Duodenal mucosa (tissue), 2 donors: ENCODE results near the gene PZP.
"Not testable (repeated sequence)": the region's sequence is repeated elsewhere in the genome, so short reads cannot be mapped to it uniquely, and the experiment has no call there.

Experiments used
- H3K27ac ChIP-seq: one replicate; pipeline ENCODE4 v1.7.0; 2013; ENCODE audit warnings: low read depth, low read length
- H3K27me3 ChIP-seq, 2 donors: one replicate each; pipeline ENCODE4 v1.7.0; 2013; ENCODE audit warnings: low read length in 2 of 2, control low read depth in 1 of 2; ENCODE audit not compliant: insufficient read depth in 2 of 2, control insufficient read depth in 1 of 2
- H3K36me3 ChIP-seq, 2 donors: one replicate each; pipeline ENCODE4 v1.7.0; 2013; ENCODE audit warnings: low read length in 2 of 2, control low read depth in 1 of 2; ENCODE audit not compliant: insufficient read depth in 2 of 2, control insufficient read depth in 1 of 2
- H3K4me1 ChIP-seq, 2 donors: one replicate each; pipeline ENCODE4 v1.7.0; 2013; ENCODE audit warnings: low read length in 2 of 2, control low read depth in 1 of 2; ENCODE audit not compliant: insufficient read depth in 2 of 2, control insufficient read depth in 1 of 2
- H3K4me3 ChIP-seq, 2 donors: one replicate each; pipeline ENCODE4 v1.7.0; 2013; ENCODE audit warnings: low read length in 2 of 2, low read depth in 1 of 2
- H3K9ac ChIP-seq, 2 donors: one replicate each; pipeline ENCODE4 v1.7.0; 2013; ENCODE audit warnings: low read length in 2 of 2, low read depth in 1 of 2
- H3K9me3 ChIP-seq, 2 donors: one replicate each; pipeline ENCODE4 v1.7.0; 2013; ENCODE audit warnings: low read length in 2 of 2, control low read depth in 1 of 2; ENCODE audit not compliant: control insufficient read depth in 1 of 2

PZP gene

DNA sequence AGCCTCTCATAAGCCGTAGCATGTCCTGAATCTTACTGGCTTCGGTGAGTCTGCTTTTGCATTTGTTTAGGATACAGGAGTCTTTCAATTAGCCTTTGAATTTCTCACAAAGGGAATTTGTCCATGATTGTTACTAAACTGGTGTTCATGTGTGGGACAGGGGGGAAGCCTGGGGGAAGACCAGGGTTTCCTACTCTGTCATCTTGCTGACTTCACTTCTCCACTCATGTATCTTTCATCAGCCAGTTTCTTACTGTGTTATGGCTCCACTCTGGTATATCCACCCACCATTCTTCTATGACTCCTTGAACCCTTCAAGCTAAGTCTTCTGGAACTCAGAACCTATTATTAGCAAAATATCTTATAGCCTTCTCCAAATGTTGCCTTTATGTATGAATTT lies 60.7 kb downstream of the PZP start:
- H3K4me1 ChIP-seq = no peaks in the 10 kb centered on the region
- H3K4me3 ChIP-seq = no peak overlapping the region
- H3K27ac ChIP-seq = no peak overlapping the region
- no peaks in the 10 kb centered on the region for H3K36me3 ChIP-seq
- no peaks in the 10 kb centered on the region for H3K27me3 ChIP-seq
- no peak overlapping the region for H3K9ac ChIP-seq
- H3K9me3 ChIP-seq = no peaks in the 10 kb centered on the region

DNA sequence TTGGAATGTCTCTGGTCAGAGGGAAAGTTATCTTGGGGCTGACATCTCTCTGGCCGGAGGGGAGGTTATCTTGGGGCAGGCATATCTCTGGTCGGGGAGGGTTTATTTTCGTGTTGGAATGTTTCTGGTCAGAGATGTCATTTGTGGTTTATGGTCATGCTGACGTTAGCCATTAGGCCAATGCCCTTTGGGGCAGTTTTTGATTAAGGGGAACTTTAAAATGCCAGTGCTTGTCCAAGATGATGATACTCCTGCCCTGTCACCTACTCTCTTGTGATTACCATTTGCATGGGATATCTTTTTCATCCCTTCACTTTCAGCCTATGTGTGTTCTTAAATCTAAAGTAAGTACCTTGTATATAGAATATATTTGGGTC lies 63.5 kb downstream of the PZP start:
- Histone ChIP-seq H3K27me3 (no peaks in the 10 kb centered on the region), H3K27ac (no peak overlapping the region), H3K36me3 (no peaks in the 10 kb centered on the region), H3K9ac (no peak overlapping the region), H3K9me3 (no peaks in the 10 kb centered on the region), H3K4me1 (no peaks in the 10 kb centered on the region), H3K4me3 (no peak overlapping the region)

DNA sequence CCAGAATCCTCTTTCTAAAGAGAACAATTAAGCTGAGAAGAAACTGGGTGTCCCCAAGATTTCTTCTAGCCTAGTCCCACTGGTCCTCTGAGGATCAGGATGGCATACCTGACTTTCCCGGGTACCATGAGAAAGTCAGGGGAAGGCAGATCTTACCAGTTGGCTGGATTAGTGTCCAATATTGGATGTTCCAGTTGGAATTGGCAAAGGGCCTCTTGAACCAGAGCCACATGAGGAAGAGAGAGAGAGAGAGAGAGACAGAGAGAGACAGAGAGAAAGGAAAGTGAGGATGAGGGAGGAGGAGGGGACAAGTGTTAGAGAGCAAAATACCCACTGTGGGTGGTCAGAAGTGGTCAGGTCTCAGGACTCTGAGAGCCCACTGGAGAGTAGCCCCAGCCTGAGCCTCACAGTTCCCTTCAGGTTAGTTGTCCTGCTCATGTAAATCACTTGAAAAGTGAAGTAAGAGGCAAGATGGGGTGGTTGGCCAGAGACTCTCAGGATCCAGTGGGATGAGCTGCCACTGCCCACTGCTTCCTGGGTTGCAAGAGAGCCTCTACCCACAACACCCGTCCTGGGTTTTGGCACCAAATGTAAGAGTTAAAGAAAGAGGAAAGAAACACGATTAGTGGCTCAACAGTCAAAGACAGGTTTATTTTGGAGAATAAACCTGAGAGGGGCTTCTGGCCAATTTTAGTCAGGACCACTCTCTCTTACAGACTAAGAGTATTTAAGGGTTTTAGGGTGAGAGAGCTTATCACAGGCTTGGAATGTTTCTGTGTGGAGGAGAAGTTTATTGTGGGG lies 64.1 kb downstream of the PZP start:
- no peaks in the 10 kb centered on the region for H3K36me3 ChIP-seq
- H3K4me3 ChIP-seq = no peak overlapping the region
- no peak overlapping the region for H3K9ac ChIP-seq
- no peaks in the 10 kb centered on the region for H3K4me1 ChIP-seq
- H3K27me3 ChIP-seq = no peaks in the 10 kb centered on the region
- no peaks in the 10 kb centered on the region for H3K9me3 ChIP-seq
- no peak overlapping the region for H3K27ac ChIP-seq

DNA sequence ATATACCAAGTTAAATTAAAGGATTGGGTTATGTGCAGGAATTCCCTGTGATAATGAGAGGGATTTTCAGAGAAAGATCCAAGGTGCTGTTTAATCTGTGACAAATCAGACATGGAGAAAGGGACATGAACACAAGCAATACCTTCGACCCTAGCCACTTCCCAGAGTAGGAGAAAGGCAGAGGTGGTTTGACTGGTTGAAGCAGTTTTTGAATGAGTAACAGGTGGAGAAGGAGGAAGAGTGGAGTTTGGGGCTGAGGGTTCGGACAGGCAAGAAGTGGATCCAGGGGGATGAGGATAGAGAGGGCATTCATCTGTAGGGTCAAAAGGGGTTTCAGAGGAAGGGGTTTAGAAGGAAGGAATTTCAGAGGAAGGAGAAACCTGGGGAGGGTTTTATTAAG lies 65.1 kb downstream of the PZP start:
- H3K36me3 ChIP-seq = no peaks in the 10 kb centered on the region

DNA sequence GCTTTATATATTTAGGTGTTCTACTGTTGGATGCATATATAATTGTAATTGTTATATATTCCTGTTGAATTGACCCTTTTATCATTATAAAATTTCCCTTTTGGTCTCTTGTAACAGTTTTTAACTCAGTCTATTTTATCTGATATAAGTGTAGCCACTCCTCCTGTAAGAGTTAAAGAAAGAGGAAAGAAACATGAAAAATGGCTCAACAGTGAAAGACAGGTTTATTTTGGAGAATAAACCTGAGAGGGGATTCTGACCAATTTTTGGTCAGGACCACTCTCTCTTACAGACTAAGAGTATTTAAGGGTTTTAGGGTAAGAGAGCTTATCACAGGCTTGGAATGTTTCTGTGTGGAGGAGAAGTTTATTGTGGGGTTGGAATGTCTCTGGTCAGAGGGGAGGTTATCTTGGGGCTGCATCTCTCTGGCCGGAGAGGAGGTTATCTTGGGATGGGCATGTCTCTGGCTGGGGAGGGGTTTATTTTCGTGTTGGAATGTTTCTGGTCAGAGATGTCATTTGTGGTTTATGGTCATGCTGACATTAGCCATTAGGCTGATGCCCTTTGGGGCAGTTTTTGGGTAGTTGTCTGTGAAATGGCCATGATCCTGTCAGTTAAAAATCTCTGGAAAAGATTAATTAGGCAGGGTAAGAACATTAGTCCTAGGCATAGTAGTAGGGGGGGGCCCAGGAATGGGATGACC lies 68.5 kb downstream of the PZP start:
- H3K36me3 ChIP-seq, H3K27ac ChIP-seq, H3K27me3 ChIP-seq, H3K9ac ChIP-seq, H3K4me3 ChIP-seq, H3K9me3 ChIP-seq, H3K4me1 ChIP-seq: not testable (repeated sequence)

More for the DNA sequence above, 65.1 kb downstream of the PZP start:
- Histone ChIP-seq H3K27ac (no peak overlapping the region), H3K27me3 (no peaks in the 10 kb centered on the region), H3K4me3 (no peak overlapping the region), H3K4me1 (no peaks in the 10 kb centered on the region), H3K9me3 (no peaks in the 10 kb centered on the region), H3K9ac (no peak overlapping the region)

DNA sequence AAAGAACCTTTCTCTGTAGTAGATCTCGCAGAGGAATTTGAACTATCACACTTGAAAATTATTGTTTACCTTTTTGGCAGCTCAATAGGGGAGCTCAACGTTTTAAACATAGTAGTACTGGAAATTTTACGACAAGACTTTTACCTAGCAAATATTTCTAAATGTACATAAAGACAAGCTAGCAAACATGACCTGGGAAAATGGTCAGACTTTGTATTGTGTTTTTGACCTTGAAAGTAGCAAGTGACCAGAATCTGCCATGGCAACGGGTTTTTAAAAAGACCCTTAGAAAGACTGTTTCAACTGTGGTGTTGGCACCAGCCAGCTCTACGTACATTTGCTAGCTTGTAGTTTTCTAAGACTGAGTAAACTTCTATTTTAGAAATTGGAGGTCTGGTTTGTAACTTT lies 72.3 kb downstream of the PZP start:
- H3K27ac ChIP-seq = no peak overlapping the region
- H3K4me1 ChIP-seq = no peaks in the 10 kb centered on the region
- H3K27me3 ChIP-seq = no peaks in the 10 kb centered on the region
- no peaks in the 10 kb centered on the region for H3K36me3 ChIP-seq
- H3K9ac ChIP-seq = no peak overlapping the region
- H3K4me3 ChIP-seq = no peak overlapping the region
- no peaks in the 10 kb centered on the region for H3K9me3 ChIP-seq

DNA sequence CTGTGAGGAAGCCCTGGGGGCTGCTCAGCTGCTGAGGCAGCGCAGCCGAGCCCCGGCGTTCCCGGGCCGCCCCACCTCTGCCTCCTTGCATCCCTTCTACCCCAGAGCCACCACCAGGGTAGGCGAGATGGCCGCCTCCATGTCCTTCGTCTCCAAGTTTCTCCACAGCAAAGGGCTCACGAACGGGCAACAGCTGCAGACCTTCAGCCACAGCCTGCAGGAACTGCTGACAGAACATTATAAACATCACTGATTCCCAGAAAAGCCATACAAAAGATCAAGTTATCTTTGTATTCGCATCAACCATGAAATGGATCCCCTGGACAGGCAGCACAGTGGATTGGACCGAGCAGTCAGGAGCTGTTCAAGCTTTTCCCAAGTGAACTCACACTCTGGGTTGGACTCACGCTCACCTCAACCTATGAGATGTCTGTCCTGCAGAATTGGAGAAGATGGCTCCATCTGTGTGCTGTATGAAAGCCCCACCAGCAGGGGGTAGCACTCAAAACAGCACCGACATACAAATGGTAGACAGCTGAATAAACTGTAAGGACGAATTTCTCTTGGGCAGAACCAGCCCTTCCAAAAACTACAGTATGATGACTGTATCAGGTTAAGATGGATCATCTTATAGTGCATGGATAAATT lies 73.1 kb downstream of the PZP start:
- peak overlapping the region in 1 of 2 donors; percentile 13 for H3K4me3 ChIP-seq
- no peaks in the 10 kb centered on the region for H3K36me3 ChIP-seq
- no peak overlapping the region for H3K27ac ChIP-seq
- H3K9me3 ChIP-seq = no peaks in the 10 kb centered on the region
- no peaks in the 10 kb centered on the region for H3K4me1 ChIP-seq
- no peaks in the 10 kb centered on the region for H3K27me3 ChIP-seq
- H3K9ac ChIP-seq = no peak overlapping the region

DNA sequence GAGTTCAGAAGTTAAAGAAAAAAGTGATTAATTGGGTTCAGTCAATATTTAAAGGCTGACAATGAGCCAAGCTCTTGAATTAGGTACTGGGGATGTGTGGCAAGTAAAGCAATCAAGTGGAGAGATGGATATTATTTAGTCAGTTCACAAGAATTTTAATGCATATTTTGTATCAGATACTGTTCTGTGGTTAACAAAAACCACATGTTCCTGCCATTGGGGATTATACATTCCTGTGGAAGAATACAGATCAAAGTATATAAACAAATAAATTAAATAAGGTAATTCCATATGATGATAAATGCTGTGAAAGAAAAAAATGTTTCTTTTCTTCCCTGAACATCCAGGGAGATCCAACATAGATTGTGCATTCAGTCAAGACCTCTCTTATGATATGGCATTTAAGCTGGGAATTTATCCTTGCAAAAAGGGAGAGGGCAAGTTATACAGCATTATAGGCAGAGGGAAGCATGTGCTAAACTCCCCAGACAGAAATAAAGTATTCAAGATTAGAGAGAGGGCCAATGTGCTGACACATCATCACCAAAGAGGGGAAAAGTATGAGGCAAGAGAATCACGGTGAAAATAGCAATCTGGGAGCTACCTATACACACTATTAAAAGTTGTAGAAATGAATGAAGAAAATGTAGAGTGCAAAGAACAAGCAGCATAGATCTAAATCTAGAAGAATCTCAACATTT lies 74.8 kb downstream of the PZP start:
- H3K9ac ChIP-seq = no peak overlapping the region
- H3K36me3 ChIP-seq = no peaks in the 10 kb centered on the region
- H3K4me1 ChIP-seq = no peaks in the 10 kb centered on the region
- no peaks in the 10 kb centered on the region for H3K9me3 ChIP-seq
- no peak overlapping the region for H3K4me3 ChIP-seq
- no peaks in the 10 kb centered on the region for H3K27me3 ChIP-seq
- no peak overlapping the region for H3K27ac ChIP-seq

DNA sequence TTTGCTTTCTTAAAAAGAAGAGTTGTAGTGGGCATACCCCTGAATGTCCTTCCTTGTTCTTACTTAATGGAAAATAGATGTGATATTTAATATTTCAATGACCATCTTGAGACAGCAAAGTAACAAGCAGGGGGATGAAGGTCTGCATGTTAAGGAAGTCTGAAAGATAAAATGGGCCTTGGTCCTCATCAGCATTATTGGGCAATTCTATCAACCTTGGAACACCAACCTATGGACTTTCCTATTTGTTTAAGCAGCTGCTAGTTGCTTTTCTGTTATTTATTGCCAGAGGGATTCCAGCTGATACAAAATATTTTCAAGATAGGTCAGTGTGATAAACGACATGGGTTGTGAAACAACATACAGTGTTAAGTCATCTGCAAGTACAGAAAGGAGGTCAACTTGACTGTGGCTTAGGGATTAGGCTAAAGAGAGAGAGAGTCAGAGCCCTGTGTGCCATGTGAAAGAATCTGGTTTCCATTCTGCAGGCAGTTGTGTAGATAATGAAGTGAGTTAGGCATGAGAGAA lies 76.1 kb downstream of the PZP start:
- no peak overlapping the region for H3K27ac ChIP-seq
- H3K36me3 ChIP-seq = no peaks in the 10 kb centered on the region
- no peak overlapping the region for H3K9ac ChIP-seq

DNA sequence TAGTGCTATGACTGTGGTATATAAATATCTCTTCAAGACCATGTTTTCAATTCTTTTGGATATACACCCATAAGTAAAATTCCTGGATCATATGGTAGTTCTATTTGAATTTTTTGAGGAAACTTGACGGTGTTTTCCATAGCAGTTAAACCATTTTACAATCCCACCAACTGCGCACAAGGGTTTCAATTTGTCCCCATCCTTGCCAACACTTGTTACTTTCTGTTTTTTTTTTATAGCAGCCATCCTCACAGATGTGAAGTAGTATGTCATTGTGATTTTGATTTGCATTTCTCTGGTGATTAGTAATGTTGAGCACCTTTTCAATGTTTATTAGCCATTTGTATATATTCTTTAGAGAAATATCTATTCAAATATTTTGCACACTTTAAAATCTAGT lies 78.0 kb downstream of the PZP start:
- Histone ChIP-seq H3K27me3 (no peaks in the 10 kb centered on the region), H3K4me3 (no peak overlapping the region), H3K27ac (no peak overlapping the region), H3K4me1 (no peaks in the 10 kb centered on the region), H3K9ac (no peak overlapping the region), H3K36me3 (no peaks in the 10 kb centered on the region), H3K9me3 (no peaks in the 10 kb centered on the region)

More for the DNA sequence above, 76.1 kb downstream of the PZP start:
- Histone ChIP-seq H3K4me3 (no peak overlapping the region), H3K4me1 (no peaks in the 10 kb centered on the region), H3K9me3 (no peaks in the 10 kb centered on the region), H3K27me3 (no peaks in the 10 kb centered on the region)
